SK-N-SH treated with all-trans-retinoic acid at 6 μM for 48 hours (cell line): ENCODE results near the gene RAN.

Experiments used
- ATAC-seq: fragments of 200-7000 bp; cut with Tn5 transposase; 3 replicates; pipeline ENCODE4 v1.9.1; 2020; ENCODE audit warnings: mild to moderate bottlenecking, moderate library complexity
- BACH2 ChIP-seq: fragments of 250-450 bp; sonication (Bioruptor Pico); IDR thresholded peaks from 2 replicates; pipeline ENCODE4 v1.9.0; 2021; ENCODE audit warnings: mild to moderate bottlenecking, borderline replicate concordance
- CREB5 ChIP-seq: fragments of 250-450 bp; sonication (Bioruptor Pico); IDR thresholded peaks from 2 replicates; pipeline ENCODE4 v1.5.1; 2020; ENCODE audit warnings: low read depth, mild to moderate bottlenecking, moderate library complexity
- CSDC2 ChIP-seq: fragments of 250-450 bp; sonication (Bioruptor Pico); IDR thresholded peaks from 2 replicates; pipeline ENCODE4 v1.5.0; 2020; ENCODE audit warnings: mild to moderate bottlenecking, moderate library complexity
- ESRRG ChIP-seq: fragments of 250-450 bp; sonication (Bioruptor Pico); IDR thresholded peaks from 2 replicates; pipeline ENCODE4 v1.6.1; 2021; ENCODE audit warnings: mild to moderate bottlenecking
- GLIS3 ChIP-seq: fragments of 250-450 bp; sonication (Bioruptor Pico); IDR thresholded peaks from 2 replicates; pipeline ENCODE4 v1.5.0; 2020; ENCODE audit warnings: mild to moderate bottlenecking, moderate library complexity
- PATZ1 ChIP-seq: fragments of 250-450 bp; sonication (Bioruptor Pico); IDR thresholded peaks from 2 replicates; pipeline ENCODE4 v1.8.0; 2020; ENCODE audit warnings: mild to moderate bottlenecking, moderate library complexity, borderline replicate concordance
- PPARA ChIP-seq: fragments of 250-450 bp; sonication (Bioruptor Pico); IDR thresholded peaks from 2 replicates; pipeline ENCODE4 v1.5.0; 2020; ENCODE audit warnings: mild to moderate bottlenecking, borderline replicate concordance
- RARB ChIP-seq: fragments of 250-450 bp; sonication (Bioruptor Pico); IDR thresholded peaks from 2 replicates; pipeline ENCODE4 v1.8.0; 2021; ENCODE audit warnings: mild to moderate bottlenecking, moderate library complexity
- SNAI2 ChIP-seq: fragments of 250-450 bp; sonication (Bioruptor Pico); IDR thresholded peaks from 2 replicates; pipeline ENCODE4 v1.5.0; 2020; ENCODE audit warnings: mild to moderate bottlenecking, moderate library complexity
- TCF4 ChIP-seq: fragments of 250-450 bp; sonication (Bioruptor Pico); IDR thresholded peaks from 2 replicates; pipeline ENCODE4 v1.8.0; 2021; ENCODE audit warnings: mild to moderate bottlenecking, moderate library complexity, borderline replicate concordance
- TSHZ2 ChIP-seq: fragments of 250-450 bp; sonication (Bioruptor Pico); IDR thresholded peaks from 2 replicates; pipeline ENCODE4 v1.5.0; 2020; ENCODE audit warnings: mild to moderate bottlenecking, moderate library complexity
- ZC3H10 ChIP-seq: fragments of 250-450 bp; sonication (Bioruptor Pico); IDR thresholded peaks from 2 replicates; pipeline ENCODE4 v1.5.1; 2021; ENCODE audit warnings: mild to moderate bottlenecking, moderate library complexity
- ZFP3 ChIP-seq: fragments of 250-450 bp; sonication (Bioruptor Pico); IDR thresholded peaks from 2 replicates; pipeline ENCODE4 v1.5.0; 2020; ENCODE audit warnings: mild to moderate bottlenecking, moderate library complexity
- ZFP30 ChIP-seq: fragments of 450-650 bp; formaldehyde crosslinking; IDR thresholded peaks from 2 replicates; pipeline ENCODE4 v1.5.0; 2022; ENCODE audit warnings: mild to moderate bottlenecking, moderate library complexity
- ZNF565 ChIP-seq: fragments of 450-650 bp; formaldehyde crosslinking; conservative IDR thresholded peaks from 2 replicates; pipeline ENCODE4 v1.5.0; 2020; ENCODE audit warnings: low read depth, mild to moderate bottlenecking, moderate library complexity
- ZNF70 ChIP-seq: fragments of 450-650 bp; formaldehyde crosslinking; IDR thresholded peaks from 2 replicates; pipeline ENCODE4 v1.5.0; 2020; ENCODE audit warnings: mild to moderate bottlenecking, moderate library complexity
- ZNF8 ChIP-seq: fragments of 450-650 bp; formaldehyde crosslinking; IDR thresholded peaks from 2 replicates; pipeline ENCODE4 v1.5.0; 2020; ENCODE audit warnings: mild to moderate bottlenecking, moderate library complexity

RAN gene

DNA sequence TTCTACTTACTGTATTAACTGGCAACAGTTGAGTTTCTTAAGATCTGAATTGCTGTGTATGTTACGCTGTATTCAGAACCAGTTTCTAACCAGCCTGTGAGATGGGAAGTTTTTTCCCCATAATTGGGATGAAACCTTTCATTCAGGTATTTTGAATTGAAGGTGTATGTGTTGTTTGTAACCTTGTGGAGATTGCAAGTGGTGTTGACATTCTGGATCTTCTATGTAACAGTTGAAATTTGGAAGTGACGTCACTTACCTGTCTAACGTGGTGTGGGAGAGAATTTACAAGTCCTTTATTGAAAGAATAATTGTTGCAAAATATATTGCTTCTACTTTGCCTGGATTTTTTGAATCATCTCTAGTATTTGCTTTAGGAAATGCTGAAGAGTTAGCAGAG, 5.5 kb downstream of the RAN start (continued):
- TF ChIP-seq ZNF8 (CRISPR knock-in tag), result no peak
- no peak for TF ChIP-seq BACH2
- TF ChIP-seq ZNF70 (CRISPR knock-in tag), result no peak
- TF ChIP-seq PPARA, result no peak
- TF ChIP-seq ZFP3 (CRISPR knock-in tag), result no peak
- no peak for TF ChIP-seq GLIS3
- TF ChIP-seq, all 23 proteins: peak for 0

DNA sequence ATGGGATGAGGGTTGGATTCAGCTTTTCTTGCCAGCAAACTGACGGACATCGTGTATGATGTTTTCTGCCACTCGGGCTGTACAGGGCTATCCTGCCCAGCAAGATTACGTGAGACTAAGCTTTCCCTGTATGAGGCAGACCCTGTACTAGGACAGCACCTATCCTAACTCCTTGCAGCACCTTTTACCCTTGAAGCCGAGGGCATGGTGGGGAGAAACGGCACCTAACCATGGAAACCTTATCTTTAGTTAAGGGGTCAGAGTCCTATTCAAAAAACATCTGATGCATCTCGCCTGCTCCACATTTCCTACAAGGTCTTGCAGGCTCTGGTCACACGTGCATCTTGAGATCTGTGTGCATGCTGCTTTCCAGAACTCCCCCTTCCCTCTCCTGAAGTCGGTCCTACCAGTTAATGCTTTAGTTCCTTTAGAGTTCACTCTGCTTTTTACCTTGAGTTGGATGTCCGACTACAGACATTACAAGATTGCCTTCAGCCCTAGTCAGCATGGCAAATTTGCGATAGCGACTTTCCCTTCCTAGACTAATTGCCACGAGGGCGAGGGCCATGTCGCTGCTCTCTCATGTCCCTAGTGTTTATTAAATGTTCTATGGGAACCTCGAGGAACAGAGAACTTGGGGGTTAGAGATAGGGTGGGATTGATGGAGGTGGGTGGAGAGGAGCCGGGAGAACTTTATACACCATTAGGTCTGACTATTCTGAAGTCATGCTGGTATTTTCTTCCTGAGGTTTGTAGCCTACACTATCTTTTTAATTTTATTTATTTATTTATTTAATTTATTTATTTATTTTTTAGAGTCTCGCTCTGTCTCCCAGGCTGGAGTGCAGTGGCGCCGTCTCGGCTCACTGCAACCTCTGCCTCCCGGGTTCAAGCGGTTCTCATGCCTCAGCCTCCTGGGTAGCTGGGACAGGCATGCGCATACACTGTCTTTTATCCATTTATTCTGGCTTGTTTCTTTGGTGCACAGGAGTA, 6.6 kb downstream of the RAN start:
- no peak for TF ChIP-seq CSDC2 (CRISPR knock-in tag)
- no peak for TF ChIP-seq RARB (CRISPR knock-in tag)
- no peak for TF ChIP-seq BACH2
- TF ChIP-seq ZC3H10 (CRISPR knock-in tag), result no peak
- no peak for TF ChIP-seq ZNF70 (CRISPR knock-in tag)
- TF ChIP-seq SNAI2, result no peak
- TF ChIP-seq ZNF8 (CRISPR knock-in tag), result no peak
- TF ChIP-seq ZFP30 (CRISPR knock-in tag), result no peak
- no peak for TF ChIP-seq PATZ1 (CRISPR knock-in tag)
- TF ChIP-seq ESRRG (CRISPR knock-in tag), result no peak
- TF ChIP-seq ZNF565 (CRISPR knock-in tag), result no peak

GRCh38 chr12:130879212-130879686, 7.4 kb downstream of the RAN start:
- peak; percentile 50 for ATAC-seq
- no peak for TF ChIP-seq CREB5 (CRISPR knock-in tag)
- no peak for TF ChIP-seq TSHZ2 (CRISPR knock-in tag)
- no peak for TF ChIP-seq ZNF70 (CRISPR knock-in tag)
- TF ChIP-seq BACH2, result no peak
- TF ChIP-seq, all 23 proteins: peak for 0

More for the DNA sequence above, 6.6 kb downstream of the RAN start:
- ATAC-seq, result peak; percentile 10; the same call in 2 of the 3 replicates

DNA sequence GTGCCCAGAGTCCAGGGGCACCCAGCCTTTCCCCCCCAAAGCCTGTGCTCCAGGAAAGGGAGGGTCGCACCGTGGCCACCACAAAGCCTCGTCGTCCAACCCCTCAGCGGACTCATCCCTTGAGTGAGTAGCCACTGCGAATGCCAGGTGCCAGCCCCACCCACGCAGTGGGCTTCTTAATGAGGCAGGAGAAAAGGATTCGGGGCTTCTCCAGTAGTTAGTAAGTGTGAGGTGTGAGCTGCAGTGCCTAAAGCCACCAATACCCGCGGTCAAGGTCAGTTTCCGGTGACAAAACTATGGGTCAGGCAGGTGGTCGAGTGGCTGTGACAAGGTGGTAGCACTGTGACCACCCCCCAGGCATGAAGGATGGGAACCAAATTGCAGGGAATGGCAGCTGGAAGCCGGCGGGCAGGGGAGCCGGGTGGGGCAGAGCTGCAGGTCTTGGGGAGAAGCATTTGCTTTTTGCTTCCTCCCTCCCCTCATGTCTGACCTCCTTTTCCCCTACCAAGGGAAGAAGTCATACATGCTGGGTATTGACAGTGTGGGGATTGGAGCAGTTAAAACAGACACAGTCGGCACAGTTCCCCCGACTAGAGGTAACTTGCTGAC, 8.0 kb downstream of the RAN start:
- TF ChIP-seq ESRRG (CRISPR knock-in tag) (no peak), SNAI2 (no peak), ZFP30 (CRISPR knock-in tag) (no peak), PATZ1 (CRISPR knock-in tag) (no peak)
- peak; percentile 46 for ATAC-seq

- peak; percentile 14 for ATAC-seq
- no peak for TF ChIP-seq ZC3H10 (CRISPR knock-in tag)
- TF ChIP-seq ZNF70 (CRISPR knock-in tag), result no peak
- no peak for TF ChIP-seq TSHZ2 (CRISPR knock-in tag)
- TF ChIP-seq CREB5 (CRISPR knock-in tag), result no peak
- TF ChIP-seq TCF4 (CRISPR knock-in tag), result no peak
Measured at GRCh38 chr12:130880411-130880885, 8.6 kb downstream of the RAN start.
